ENCODE results near the gene TMEM50B.

- no peak for TF ChIP-seq CTCF (IDR thresholded peaks at IDR 0.05; ENCODE audit: low read length)
- no peak for TF ChIP-seq EZH2 (IDR thresholded peaks at IDR 0.05; ENCODE audit: borderline replicate concordance, low read length)
These were observed 6.4 kb downstream of the TMEM50B start for GRCh38 chr21:33473344-33473743.

Measured in OCI-LY1 (cell line).